MM.1S (cell line): ENCODE data around the gene ZNF469.

Experiments used
- CTCF ChIP-seq: fragments of 300-600 bp; sonication (generic); IDR thresholded peaks from 2 replicates; pipeline ENCODE4 v1.5.1; 2016; ENCODE audit warnings: antibody characterized with exemption, low read length, mixed read lengths
- EZH2 ChIP-seq: fragments of 300-600 bp; sonication (generic); optimal IDR thresholded peaks from 2 replicates; pipeline ENCODE3; 2017; ENCODE audit warnings: low read depth, mild to moderate bottlenecking, antibody characterized with exemption, low read length, mixed read lengths

GRCh38 chr16:88357317-88358022, 25.3 kb upstream of the ZNF469 start:
- no peak for TF ChIP-seq CTCF
- TF ChIP-seq EZH2, result no peak
